ENCODE data around the gene LNPEP. TPM values are rescaled to one million over a fixed set of nuclear protein-coding genes. Genes with fewer than 3 reads are reported as not detected.

The LNPEP gene
- total and polyA plus RNA-seq, 2 donors (not counting 1 experiment from before 2014, with no cell fraction given) = 10.5 to 92.9 TPM

GRCh38 chr5:96931605-96932004 is 4.3 kb upstream of the LNPEP start:
- Histone ChIP-seq H3K27ac (ENCODE audit: low read length in 2 of 2) (peak overlapping the region; percentile 14 to 88), H3K36me3 (replicated peaks in 1 of 2; ENCODE audit: control extremely low read depth in 1 of 2, control insufficient read depth in 1 of 2, extremely low read depth in 1 of 2, insufficient read depth in 2 of 2, low read length in 1 of 2) (peaks cover 0 to 1% of the 10 kb centered on the region in 2 experiments), H3K27me3 (replicated peaks in 1 of 4; ENCODE audit: control extremely low read depth in 1 of 4, control insufficient read depth in 3 of 4, insufficient read depth in 4 of 4, low read length in 3 of 4) (no peaks in the 10 kb centered on the region), H3K4me3 (ENCODE audit: control extremely low read depth in 1 of 5, extremely low read depth in 1 of 5, insufficient read depth in 1 of 5, low read depth in 2 of 5, low read length in 4 of 5) (peak overlapping the region in 1 of 5 experiments; percentile 99), H3K4me2 (replicated peaks; ENCODE audit: low read depth, low read length, poor library complexity, severe bottlenecking) (peak overlapping the region; percentile 82), H3K79me2 (ENCODE audit: control insufficient read depth, insufficient read depth, low read length) (peaks cover 28% of the 10 kb centered on the region), H3K4me1 (ENCODE audit: control insufficient read depth in 2 of 2, insufficient read depth in 2 of 2, low read length in 2 of 2) (peaks cover 34 to 39% of the 10 kb centered on the region in 2 donors), H3K9ac (ENCODE audit: low read length) (no peak overlapping the region), H3K9me3 (ENCODE audit: control extremely low read depth in 1 of 3, control insufficient read depth in 2 of 3, insufficient read depth in 1 of 3, low read length in 2 of 3) (no peaks in the 10 kb centered on the region), H4K20me1 (ENCODE audit: control insufficient read depth, insufficient read depth, low read length, poor library complexity, severe bottlenecking) (no peaks in the 10 kb centered on the region), H2AFZ (ENCODE audit: insufficient read depth, low read depth, low read length, poor library complexity, severe bottlenecking) (no peak overlapping the region)
- CTCF ChIA-PET = interaction anchor here (0.7 to 4.4 kb wide), 6 partner anchors 20 to 231 kb away, joined by 3 to 24 read pairs (median 4); no protein-coding TSS in a partner anchor
- ATAC-seq (ENCODE audit: low read depth) = no peak
- no peaks in the 10 kb centered on the region for H3K27me3 Mint-ChIP-seq
- H3K9me3 Mint-ChIP-seq (ENCODE audit: insufficient read depth) = no peaks in the 10 kb centered on the region
- H3K4me3 Mint-ChIP-seq = peak overlapping the region; percentile 69
- DNase-seq = peak; percentile 72
- intact Hi-C loops (cut with micrococcal nuclease) = no loop called here
- peak overlapping the region; percentile 81 for H3K27ac Mint-ChIP-seq
- TF ChIP-seq CTCF (IDR thresholded peaks at IDR 0.05) (no peak), EZH2 (IDR thresholded peaks at IDR 0.05; ENCODE audit: borderline replicate concordance, insufficient read depth, low read depth, low read length, poor library complexity, severe bottlenecking) (no peak)
- H3K4me1 Mint-ChIP-seq = peaks cover 63% of the 10 kb centered on the region
- no CpG with 5 or more reads among the region's 1 CpG for WGBS (ENCODE audit: insufficient coverage)
- POLR2A ChIA-PET = no interaction called here

GRCh38 chr5:96932026-96932425 is 3.9 kb upstream of the LNPEP start:
- H3K4me3 Mint-ChIP-seq = peak overlapping the region; percentile 69
- ATAC-seq (ENCODE audit: low read depth) (no peak), DNase-seq (no peak)
- Histone ChIP-seq H3K79me2 (ENCODE audit: control insufficient read depth, insufficient read depth, low read length) (peaks cover 32% of the 10 kb centered on the region), H3K9ac (ENCODE audit: low read length) (peak overlapping the region; percentile 87), H4K20me1 (ENCODE audit: control insufficient read depth, insufficient read depth, low read length, poor library complexity, severe bottlenecking) (no peaks in the 10 kb centered on the region), H3K4me2 (replicated peaks; ENCODE audit: low read depth, low read length, poor library complexity, severe bottlenecking) (peak overlapping the region; percentile 82), H3K27ac (ENCODE audit: low read length in 2 of 2) (peak overlapping the region; percentile 88 to 93), H3K27me3 (replicated peaks in 1 of 4; ENCODE audit: control extremely low read depth in 1 of 4, control insufficient read depth in 3 of 4, insufficient read depth in 4 of 4, low read length in 3 of 4) (no peaks in the 10 kb centered on the region), H3K4me3 (ENCODE audit: control extremely low read depth in 1 of 5, extremely low read depth in 1 of 5, insufficient read depth in 1 of 5, low read depth in 2 of 5, low read length in 4 of 5) (peak overlapping the region in 1 of 5 experiments; percentile 99), H3K36me3 (replicated peaks in 1 of 2; ENCODE audit: control extremely low read depth in 1 of 2, control insufficient read depth in 1 of 2, extremely low read depth in 1 of 2, insufficient read depth in 2 of 2, low read length in 1 of 2) (peaks cover 0 to 1% of the 10 kb centered on the region in 2 experiments), H2AFZ (ENCODE audit: insufficient read depth, low read depth, low read length, poor library complexity, severe bottlenecking) (no peak overlapping the region), H3K4me1 (ENCODE audit: control insufficient read depth in 2 of 2, insufficient read depth in 2 of 2, low read length in 2 of 2) (peaks cover 36 to 41% of the 10 kb centered on the region in 2 donors), H3K9me3 (ENCODE audit: control extremely low read depth in 1 of 3, control insufficient read depth in 2 of 3, insufficient read depth in 1 of 3, low read length in 2 of 3) (no peaks in the 10 kb centered on the region)
- intact Hi-C loops (cut with micrococcal nuclease) = no loop called here
- POLR2A ChIA-PET = no interaction called here
- WGBS (ENCODE audit: insufficient coverage) = no CpG with 5 or more reads among the region's 5 CpGs
- H3K27me3 Mint-ChIP-seq = no peaks in the 10 kb centered on the region
- CTCF ChIA-PET = interaction anchor here (1.0 to 4.4 kb wide), 5 partner anchors 21 to 231 kb away, joined by 3 to 24 read pairs (median 5); no protein-coding TSS in a partner anchor
- H3K27ac Mint-ChIP-seq = peak overlapping the region; percentile 81
- TF ChIP-seq EZH2 (IDR thresholded peaks at IDR 0.05; ENCODE audit: borderline replicate concordance, insufficient read depth, low read depth, low read length, poor library complexity, severe bottlenecking) (no peak), CTCF (IDR thresholded peaks at IDR 0.05) (no peak)
- peaks cover 64% of the 10 kb centered on the region for H3K4me1 Mint-ChIP-seq
- no peaks in the 10 kb centered on the region for H3K9me3 Mint-ChIP-seq (ENCODE audit: insufficient read depth)

Data from B cell (primary cell).